H1 (cell line): Measurements from ENCODE around the gene MRPL19. TPM values are rescaled to one million over a fixed set of nuclear protein-coding genes. Genes with fewer than 3 reads are reported as not detected.

Source experiments
- CTCF ChIA-PET: fragments of 300-600 bp; sonication (Branson Sonifier 250); formaldehyde crosslinking; loops from one replicate; lab custom pipeline; 2021; ENCODE audit not compliant: partially characterized antibody; lab: Charles Lee
- POLR2A ChIA-PET: fragments of 300-600 bp; sonication (Branson Sonifier 250); formaldehyde crosslinking; loops from one replicate; lab custom pipeline; 2021; ENCODE audit warnings: inconsistent platforms; ENCODE audit not compliant: partially characterized antibody; lab: Charles Lee
- DNase-seq, 2 experiments: peaks; one replicate each; pipeline versions ENCODE4 v3.0.0 to v3.0.0-alpha.2; 2010 to 2022; ENCODE audit warnings: low spot score in 2 of 2, low read depth in 1 of 2, mixed read lengths in 1 of 2
- FAIRE-seq: peaks from 2 replicates; lab custom pipeline; 2011; peaks lifted over from hg19 to GRCh38; lab: Jason Lieb, UNC
- H2AFZ ChIP-seq: 2 replicates; pipeline ENCODE4 v1.8.1; 2012; ENCODE audit warnings: low read length, inconsistent platforms
- H2AK5ac ChIP-seq: 2 replicates; pipeline ENCODE4 v1.6.1; 2013; ENCODE audit warnings: low read depth, low read length
- H2BK120ac ChIP-seq: replicated peaks from 2 replicates; pipeline ENCODE3; 2013; ENCODE audit warnings: low read depth, low read length, inconsistent platforms
- H2BK12ac ChIP-seq: 2 replicates; pipeline ENCODE4 v1.6.1; 2013; ENCODE audit warnings: low read depth, low read length
- H2BK15ac ChIP-seq: 2 replicates; pipeline ENCODE4 v1.6.1; 2013; ENCODE audit warnings: low read length
- H2BK20ac ChIP-seq: 2 replicates; pipeline ENCODE4 v1.6.1; 2013; ENCODE audit warnings: low read length
- H2BK5ac ChIP-seq: 2 replicates; pipeline ENCODE4 v1.6.1; 2013; ENCODE audit warnings: low read depth, low read length
- H3K14ac ChIP-seq: 2 replicates; pipeline ENCODE4 v1.6.1; 2013; ENCODE audit warnings: inconsistent platforms; ENCODE audit not compliant: insufficient read length
- H3K18ac ChIP-seq: 2 replicates; pipeline ENCODE4 v1.6.1; 2013; ENCODE audit warnings: low read length; ENCODE audit errors: extremely low read depth
- H3K23ac ChIP-seq: 2 replicates; pipeline ENCODE4 v1.6.1; 2013; ENCODE audit warnings: inconsistent platforms; ENCODE audit not compliant: insufficient read length
- H3K23me2 ChIP-seq: 2 replicates; pipeline ENCODE4 v1.6.1; 2013; ENCODE audit warnings: low read depth, low read length
- H3K27ac ChIP-seq: 2 replicates; pipeline ENCODE4 v1.6.1; 2011; ENCODE audit warnings: low read depth, low read length, inconsistent platforms
- H3K27me3 ChIP-seq, 4 experiments: replicated peaks in 1 of 4; 1 replicate in 1 of 4; 2 replicates in 3 of 4; pipeline versions ENCODE4 v1.6.1 to v1.8.1; 2011 to 2013; ENCODE audit warnings: low read length in 3 of 4, mild to moderate bottlenecking in 3 of 4, inconsistent platforms in 2 of 4, mixed read lengths in 2 of 4, moderate library complexity in 1 of 4; ENCODE audit not compliant: control insufficient read depth in 3 of 4, insufficient read depth in 3 of 4; ENCODE audit errors: extremely low read depth in 1 of 4
- H3K36me3 ChIP-seq, 4 experiments: 2 replicates each; pipeline versions ENCODE4 v1.6.1 to v1.8.1; 2011 to 2013; ENCODE audit warnings: mild to moderate bottlenecking in 4 of 4, low read length in 3 of 4, moderate library complexity in 2 of 4, control low read depth in 1 of 4, inconsistent platforms in 1 of 4; ENCODE audit not compliant: insufficient read depth in 4 of 4, control insufficient read depth in 2 of 4
- H3K4ac ChIP-seq: replicated peaks from 2 replicates; pipeline ENCODE3; 2013; ENCODE audit warnings: low read length, low read depth, mixed read lengths, inconsistent platforms; ENCODE audit not compliant: insufficient read length
- H3K4me1 ChIP-seq, 4 experiments: replicated peaks in 1 of 4; 1 replicate in 1 of 4; 2 replicates in 3 of 4; pipeline versions ENCODE4 v1.6.1 to v1.8.1; 2011 to 2013; ENCODE audit warnings: low read length in 3 of 4, inconsistent platforms in 2 of 4, mixed read lengths in 1 of 4; ENCODE audit not compliant: insufficient read depth in 4 of 4, control insufficient read depth in 3 of 4
- H3K4me2 ChIP-seq, 2 experiments: 2 replicates each; pipeline versions ENCODE4 v1.6.1 to v1.8.1; 2011 to 2013; ENCODE audit warnings: low read depth in 2 of 2, low read length in 2 of 2, control low read depth in 1 of 2, inconsistent platforms in 1 of 2, mild to moderate bottlenecking in 1 of 2; ENCODE audit not compliant: insufficient read depth in 1 of 2
- H3K4me3 ChIP-seq, 4 experiments: fragments of 200-600, 300-600 bp in 1 of 4; sonication (generic), shearing (Covaris generic), sonication (Bioruptor Twin) in 1 of 4; 2 replicates each; pipeline versions ENCODE4 v1.5.1 to v1.8.1; 2011 to 2016; ENCODE audit warnings: low read length in 4 of 4, low read depth in 3 of 4, control low read depth in 2 of 4, inconsistent platforms in 2 of 4, mild to moderate bottlenecking in 2 of 4, mixed read lengths in 1 of 4, moderate library complexity in 1 of 4; ENCODE audit not compliant: insufficient read depth in 2 of 4; ENCODE audit errors: extremely low read depth in 1 of 4
- H3K56ac ChIP-seq: replicated peaks from 2 replicates; pipeline ENCODE3; 2013; ENCODE audit warnings: low read depth, mild to moderate bottlenecking, mixed read lengths, low read length, inconsistent platforms; ENCODE audit not compliant: insufficient read length
- H3K79me1 ChIP-seq: 2 replicates; pipeline ENCODE4 v1.6.1; 2013; ENCODE audit warnings: low read depth, low read length, control low read depth
- H3K79me2 ChIP-seq, 2 experiments: 2 replicates each; pipeline versions ENCODE4 v1.6.1 to v1.8.1; 2012 to 2013; ENCODE audit warnings: low read length in 2 of 2, mild to moderate bottlenecking in 2 of 2, inconsistent platforms in 1 of 2; ENCODE audit not compliant: insufficient read depth in 2 of 2, control insufficient read depth in 1 of 2
- H3K9ac ChIP-seq, 4 experiments: replicated peaks in 1 of 4; 1 replicate in 1 of 4; 2 replicates in 3 of 4; pipeline versions ENCODE4 v1.6.1 to v1.8.1; 2011 to 2013; ENCODE audit warnings: low read depth in 3 of 4, low read length in 3 of 4, control low read depth in 2 of 4, mild to moderate bottlenecking in 2 of 4, moderate library complexity in 2 of 4, inconsistent platforms in 1 of 4; ENCODE audit errors: extremely low read depth in 1 of 4
- H3K9me3 ChIP-seq, 2 experiments: 2 replicates each; pipeline versions ENCODE4 v1.6.1 to v1.8.1; 2012 to 2013; ENCODE audit warnings: mild to moderate bottlenecking in 2 of 2, moderate library complexity in 2 of 2, control low read depth in 1 of 2, inconsistent platforms in 1 of 2, low read depth in 1 of 2, low read length in 1 of 2, mixed read lengths in 1 of 2; ENCODE audit not compliant: insufficient read depth in 2 of 2
- H4K20me1 ChIP-seq, 2 experiments: replicated peaks in 1 of 2; 2 replicates each; pipeline versions ENCODE3 to v1.8.1; 2011 to 2013; ENCODE audit warnings: inconsistent platforms in 2 of 2, low read length in 2 of 2, mild to moderate bottlenecking in 1 of 2; ENCODE audit not compliant: insufficient read depth in 2 of 2, control insufficient read depth in 1 of 2
- H4K5ac ChIP-seq: 2 replicates; pipeline ENCODE4 v1.6.1; 2013; ENCODE audit warnings: low read length, low read depth, mixed read lengths, inconsistent platforms; ENCODE audit not compliant: insufficient read length
- H4K8ac ChIP-seq: 2 replicates; pipeline ENCODE4 v1.8.0; 2013; ENCODE audit warnings: mild to moderate bottlenecking, moderate library complexity, low read length, inconsistent platforms; ENCODE audit not compliant: insufficient read depth; ENCODE audit errors: extremely low read depth
- H4K91ac ChIP-seq: replicated peaks from 2 replicates; pipeline ENCODE3; 2013; ENCODE audit warnings: low read length, mixed read lengths, inconsistent platforms; ENCODE audit not compliant: insufficient read length
- ATF2 ChIP-seq: IDR thresholded peaks from 2 replicates; pipeline ENCODE4 v1.6.1; 2012; ENCODE audit warnings: low read length, inconsistent platforms
- EZH2 ChIP-seq: fragments of 200-600 bp; sonication (generic); IDR thresholded peaks from 2 replicates; pipeline ENCODE4 v1.7.1; 2012; ENCODE audit warnings: low read depth, mild to moderate bottlenecking, moderate library complexity, low read length, inconsistent platforms; ENCODE audit not compliant: severe bottlenecking
- FOSL1 ChIP-seq: IDR thresholded peaks from 2 replicates; pipeline ENCODE4 v1.6.1; 2011; ENCODE audit warnings: mild to moderate bottlenecking, low read depth, low read length, moderate library complexity; ENCODE audit not compliant: insufficient read depth
- RAD21 ChIP-seq, 2 experiments: IDR thresholded peaks in 1 of 2; conservative IDR thresholded peaks in 1 of 2; 2 replicates each; pipeline ENCODE4 v1.6.1; 2011; ENCODE audit warnings: low read depth in 2 of 2, low read length in 2 of 2, improper control_type of control experiment in 1 of 2, inconsistent platforms in 1 of 2, mild to moderate bottlenecking in 1 of 2, moderate library complexity in 1 of 2
- RBBP5 ChIP-seq: IDR thresholded peaks from 2 replicates; pipeline ENCODE4 v1.7.1; 2012; ENCODE audit warnings: low read depth, mild to moderate bottlenecking, inconsistent platforms, low read length, moderate library complexity, borderline replicate concordance
- RNF2 ChIP-seq: fragments of 200-900, 300-1000 bp; sonication (generic); IDR thresholded peaks from 2 replicates; pipeline ENCODE4 v1.7.1; 2016; ENCODE audit warnings: borderline replicate concordance, low read depth, mild to moderate bottlenecking, antibody characterized with exemption, low read length; ENCODE audit not compliant: poor library complexity, severe bottlenecking; ENCODE audit errors: missing control alignments
- SRF ChIP-seq: IDR thresholded peaks from 2 replicates; pipeline ENCODE4 v1.6.1; 2011; ENCODE audit warnings: mild to moderate bottlenecking, low read depth, low read length, moderate library complexity
- TAF7 ChIP-seq: optimal IDR thresholded peaks from 2 replicates; pipeline ENCODE3; 2011; ENCODE audit warnings: low read depth, mild to moderate bottlenecking, inconsistent platforms, low read length, moderate library complexity, borderline replicate concordance
- TEAD4 ChIP-seq: IDR thresholded peaks from 2 replicates; pipeline ENCODE4 v1.6.1; 2012; ENCODE audit warnings: low read depth, low read length, inconsistent platforms, mixed read lengths
- WGBS, 2 experiments: shearing (Covaris generic) in 1 of 2; methylation state at CpG; one replicate each; pipeline versions ENCODE4 v1.1.6 to v1.1.7; 2013 to 2015; ENCODE audit warnings: low lambda C conversion rate in 2 of 2, mixed read lengths in 2 of 2, inconsistent platforms in 1 of 2, low coverage in 1 of 2, missing lambda C conversion rate in 1 of 2; ENCODE audit not compliant: insufficient replicate concordance in 2 of 2, insufficient coverage in 1 of 2, insufficient read length in 1 of 2; ENCODE audit errors: extremely low coverage in 1 of 2, missing lambda C conversion rate in 1 of 2; 5-methylcytosine and 5-hydroxymethylcytosine counted together
- polyA plus RNA-seq, 7 experiments: library from polyadenylated mRNA; depleted of rRNA in 3 of 7; stranded (reverse) in 5 of 7; unstranded in 2 of 7; fragments of >200 nt in 5 of 7; fragments of 200-250 nt in 2 of 7; gene quantifications; 1 replicate in 5 of 7; 2 replicates in 1 of 7; 4 replicates in 1 of 7; pipeline versions ENCODE4 v1.2.1 to v1.2.3, GENCODE V29; 2011 to 2013; ENCODE audit warnings: missing spikeins in 2 of 7, mixed read lengths in 2 of 7
- total RNA-seq: library from RNA; stranded (reverse); fragmentation: NEBNext Ultra II Directional; extraction: Animal tissue kit (Norgen Biotek cat#: 25700); gene quantifications from 2 replicates; pipeline ENCODE4 v1.2.1, GENCODE V29; 2021

The MRPL19 gene
- total and polyA plus RNA-seq, 2 of the 8 experiments (the other 6 are each of a cell fraction or from before 2014, with no cell fraction given), result 18.1 to 75.2 TPM

- Histone ChIP-seq H3K79me1 (no peaks in the 10 kb centered on the region), H3K9me3 (0 out of 4 replicates have a peak, but pooled peaks cover 0 to 2% of the 10 kb centered on the region in 2 experiments), H4K91ac (no peak overlapping the region), H3K14ac (no peak overlapping the region), H3K23me2 (no peaks in the 10 kb centered on the region), H3K18ac (no peak overlapping the region), H3K9ac (no peak overlapping the region), H2AFZ (no peak overlapping the region), H2AK5ac (no peak overlapping the region), H3K79me2 (no peaks in the 10 kb centered on the region), H2BK12ac (no peak overlapping the region), H4K5ac (no peak overlapping the region), H2BK5ac (no peak overlapping the region), H3K36me3 (no peaks in the 10 kb centered on the region), H3K4ac (no peak overlapping the region), H2BK20ac (no peak overlapping the region), H3K23ac (no peak overlapping the region), H3K27me3 (peaks cover 0 to 2% (median 0%) of the 10 kb centered on the region in 4 experiments; a peak in 1 of 7 replicates), H4K8ac (no peak overlapping the region), H2BK120ac (no peak overlapping the region), H3K27ac (no peak overlapping the region), H3K4me2 (no peak overlapping the region), H4K20me1 (no peaks in the 10 kb centered on the region), H2BK15ac (no peak overlapping the region), H3K4me3 (no peak overlapping the region), H3K56ac (no peak overlapping the region), H3K4me1 (no peaks in the 10 kb centered on the region; a peak in 1 of 7 replicates)
- FAIRE-seq (no peak), DNase-seq (no peak)
- ChIA-PET CTCF (interaction anchor here (1.2 to 6.4 kb wide), 2 partner anchors 7 to 169 kb away, joined by 6 to 28 read pairs; no protein-coding TSS in a partner anchor), POLR2A (interaction anchor here (0.6 kb wide), 1 partner anchor 573 kb away, joined by 3 read pairs; no protein-coding TSS in a partner anchor)
- TF ChIP-seq TEAD4, result no peak
- TF ChIP-seq SRF, result no peak
- no peak for TF ChIP-seq EZH2
- no peak for TF ChIP-seq RNF2
- no peak for TF ChIP-seq RBBP5
- no peak for TF ChIP-seq RAD21 (IDR thresholded peaks at IDR 0.05 in 1 of 2, conservative IDR thresholded peaks at IDR 0.05 in 1 of 2; ENCODE audit: low read depth in 2 of 2, low read length in 2 of 2)
- no peak for TF ChIP-seq TAF7
- TF ChIP-seq ATF2, result no peak
- TF ChIP-seq FOSL1, result no peak
- WGBS, 2 experiments, result 79% methylated on average over 3 of the region's 3 CpGs; no CpG with 5 or more reads in 1 of the 2 experiments
Measured at GRCh38 chr2:75633620-75634019, 13.0 kb upstream of the MRPL19 start.
